ENCODE data around the gene CACNA2D1. TPM values are rescaled to one million over a fixed set of nuclear protein-coding genes. Genes with fewer than 3 reads are reported as not detected.

Gene CACNA2D1
- polyA plus RNA-seq, 1 experiment, result 6.0 TPM

GRCh38 chr7:82455295-82455694 is 11.7 kb upstream of the CACNA2D1 start:
- DNase-seq (ENCODE audit: low read depth), result no peak
- Histone ChIP-seq H3K36me3 (ENCODE audit: control insufficient read depth, insufficient read depth, low read length) (no peaks in the 10 kb centered on the region), H3K27me3 (ENCODE audit: control insufficient read depth, insufficient read depth, low read length) (no peaks in the 10 kb centered on the region), H3K4me3 (ENCODE audit: low read depth, low read length) (no peak overlapping the region)
- ChIA-PET POLR2A (no interaction called here), CTCF (interaction anchor here (0.9 kb wide), 1 partner anchor 26 kb away, joined by 4 read pairs; no protein-coding TSS in a partner anchor)
- no peak for TF ChIP-seq CTCF (IDR thresholded peaks at IDR 0.05; ENCODE audit: insufficient read depth, low read depth, low read length)

- CTCF ChIA-PET, result interaction anchor here (1.1 kb wide), 1 partner anchor 20 kb away, joined by 3 read pairs; no protein-coding TSS in a partner anchor
- POLR2A ChIA-PET, result no interaction called here
- no peaks in the 10 kb centered on the region for H3K36me3 ChIP-seq (ENCODE audit: control insufficient read depth, insufficient read depth, low read length)
- no peak for DNase-seq (ENCODE audit: low read depth)
- TF ChIP-seq CTCF (IDR thresholded peaks at IDR 0.05; ENCODE audit: insufficient read depth, low read depth, low read length), result no peak
- H3K4me3 ChIP-seq (ENCODE audit: low read depth, low read length), result no peak overlapping the region
- H3K27me3 ChIP-seq (ENCODE audit: control insufficient read depth, insufficient read depth, low read length), result no peaks in the 10 kb centered on the region
Measured at GRCh38 chr7:82450759-82451158, 7.2 kb upstream of the CACNA2D1 start.

GRCh38 chr7:82449910-82450309 is 6.3 kb upstream of the CACNA2D1 start:
- Histone ChIP-seq H3K27me3 (ENCODE audit: control insufficient read depth, insufficient read depth, low read length) (no peaks in the 10 kb centered on the region), H3K4me3 (ENCODE audit: low read depth, low read length) (no peak overlapping the region), H3K36me3 (ENCODE audit: control insufficient read depth, insufficient read depth, low read length) (no peaks in the 10 kb centered on the region)
- no peak for DNase-seq (ENCODE audit: low read depth)
- no peak for TF ChIP-seq CTCF (IDR thresholded peaks at IDR 0.05; ENCODE audit: insufficient read depth, low read depth, low read length)
- ChIA-PET POLR2A (no interaction called here), CTCF (interaction anchor here (0.7 kb wide), 1 partner anchor 88 kb away, joined by 3 read pairs; no protein-coding TSS in a partner anchor)

- Histone ChIP-seq H3K27me3 (ENCODE audit: control insufficient read depth, insufficient read depth, low read length) (no peaks in the 10 kb centered on the region), H3K36me3 (ENCODE audit: control insufficient read depth, insufficient read depth, low read length) (no peaks in the 10 kb centered on the region), H3K4me3 (ENCODE audit: low read depth, low read length) (no peak overlapping the region)
- no peak for TF ChIP-seq CTCF (IDR thresholded peaks at IDR 0.05; ENCODE audit: insufficient read depth, low read depth, low read length)
- DNase-seq (ENCODE audit: low read depth), result no peak
- POLR2A ChIA-PET, result no interaction called here
- CTCF ChIA-PET, result no interaction called here
Measured at GRCh38 chr7:82446897-82447296, 3.3 kb upstream of the CACNA2D1 start.

GRCh38 chr7:82445271-82445670 is 1.7 kb upstream of the CACNA2D1 start:
- DNase-seq (ENCODE audit: low read depth), result no peak
- H3K27me3 ChIP-seq (ENCODE audit: control insufficient read depth, insufficient read depth, low read length), result no peaks in the 10 kb centered on the region
- CTCF ChIA-PET, result no interaction called here
- H3K36me3 ChIP-seq (ENCODE audit: control insufficient read depth, insufficient read depth, low read length), result no peaks in the 10 kb centered on the region
- no peak overlapping the region for H3K4me3 ChIP-seq (ENCODE audit: low read depth, low read length)
- no peak for TF ChIP-seq CTCF (IDR thresholded peaks at IDR 0.05; ENCODE audit: insufficient read depth, low read depth, low read length)
- POLR2A ChIA-PET, result no interaction called here
